Prostate gland (tissue), 2 donors: ENCODE measurements around the gene RYR3. TPM values are rescaled to one million over a fixed set of nuclear protein-coding genes. Genes with fewer than 3 reads are reported as not detected.

ENCODE experiments used
- DNase-seq: peaks from one replicate; pipeline ENCODE4 v3.0.0-alpha.2; 2019; ENCODE audit warnings: low spot score
- H3K27ac ChIP-seq, 2 donors: fragments of 200-600 bp; sonication (generic); 2 replicates each; pipeline ENCODE4 v1.5.1; 2017 to 2019
- H3K27me3 ChIP-seq: fragments of 200-600 bp; sonication (generic); replicated peaks from 2 replicates; pipeline ENCODE4 v1.5.1; 2019; ENCODE audit not compliant: insufficient read depth
- H3K36me3 ChIP-seq, 2 donors: fragments of 200-600 bp; sonication (generic); 1 replicate in 1 of 2; 2 replicates in 1 of 2; pipeline versions ENCODE4 v1.5.1 to v1.8.1; 2017 to 2019
- H3K4me1 ChIP-seq: fragments of 200-600 bp; sonication (generic); replicated peaks from 2 replicates; pipeline ENCODE4 v1.5.1; 2019
- H3K4me3 ChIP-seq, 2 donors: fragments of 200-600 bp; sonication (generic); 2 replicates each; pipeline ENCODE4 v1.5.1; 2017 to 2019
- H3K9me3 ChIP-seq: fragments of 200-600 bp; sonication (generic); 2 replicates; pipeline ENCODE4 v1.5.1; 2017
- POLR2A ChIP-seq: fragments of 450-650 bp; IDR thresholded peaks from one replicate; pipeline ENCODE4 v1.6.1; 2016; ENCODE audit warnings: antibody characterized with exemption, mild to moderate bottlenecking
- POLR2AphosphoS5 ChIP-seq: sonication (generic); formaldehyde crosslinking; IDR thresholded peaks from one replicate; pipeline ENCODE4 v1.6.1; 2017; ENCODE audit warnings: antibody characterized with exemption
- WGBS: methylation state at CpG from one replicate; pipeline ENCODE4 v1.1.5; 2018; 5-methylcytosine and 5-hydroxymethylcytosine counted together
- intact Hi-C: fragments of 100-400 bp; cut with DNase I; formaldehyde crosslinking; loops from one replicate; pipeline ENCODE4 v1.14.2; 2022
- total RNA-seq, 2 donors: library from RNA; depleted of rRNA; stranded (reverse); fragments of >200 nt; gene quantifications; one replicate each; pipeline ENCODE4 v1.1.0, GENCODE V29; 2016
- TF ChIP-seq, protein P1 (sequence below), 4 experiments: fragments of 200-600 bp in 2 of 4; fragments of 450-650 bp in 2 of 4; sonication (generic) in 2 of 4; IDR thresholded peaks; 1 replicate in 3 of 4; 2 replicates in 1 of 4; pipeline ENCODE4 v1.5.1; 2016 to 2019; ENCODE audit warnings: antibody characterized with exemption in 4 of 4, mild to moderate bottlenecking in 2 of 4, moderate library complexity in 2 of 4

Gene RYR3
- total RNA-seq, 2 donors from 2014 or later = 0.41 to 2.3 TPM

DNA sequence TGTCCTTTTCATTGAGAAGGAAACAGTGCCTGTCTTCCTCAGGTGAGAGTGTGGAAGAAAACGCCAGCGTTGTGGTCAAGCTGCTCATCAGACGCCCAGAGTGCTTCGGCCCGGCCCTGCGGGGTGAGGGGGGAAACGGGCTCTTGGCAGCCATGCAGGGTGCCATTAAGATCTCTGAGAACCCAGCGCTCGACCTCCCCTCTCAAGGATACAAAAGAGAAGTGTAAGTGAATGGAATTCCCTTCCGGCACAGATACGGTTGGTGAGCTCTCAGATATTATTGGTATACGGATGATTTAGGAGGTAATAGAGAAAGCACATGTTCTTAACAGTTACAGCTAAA, 411.9 kb downstream of the RYR3 start:
- no peaks in the 10 kb centered on the region for H3K27me3 ChIP-seq
- 93% methylated on average over 12 of the region's 12 CpGs for WGBS
- no peaks in the 10 kb centered on the region for H3K4me1 ChIP-seq
- DNase-seq = no peak
- TF ChIP-seq POLR2AphosphoS5 = no peak
- no peak for TF ChIP-seq POLR2A
- TF ChIP-seq, protein P1, sequence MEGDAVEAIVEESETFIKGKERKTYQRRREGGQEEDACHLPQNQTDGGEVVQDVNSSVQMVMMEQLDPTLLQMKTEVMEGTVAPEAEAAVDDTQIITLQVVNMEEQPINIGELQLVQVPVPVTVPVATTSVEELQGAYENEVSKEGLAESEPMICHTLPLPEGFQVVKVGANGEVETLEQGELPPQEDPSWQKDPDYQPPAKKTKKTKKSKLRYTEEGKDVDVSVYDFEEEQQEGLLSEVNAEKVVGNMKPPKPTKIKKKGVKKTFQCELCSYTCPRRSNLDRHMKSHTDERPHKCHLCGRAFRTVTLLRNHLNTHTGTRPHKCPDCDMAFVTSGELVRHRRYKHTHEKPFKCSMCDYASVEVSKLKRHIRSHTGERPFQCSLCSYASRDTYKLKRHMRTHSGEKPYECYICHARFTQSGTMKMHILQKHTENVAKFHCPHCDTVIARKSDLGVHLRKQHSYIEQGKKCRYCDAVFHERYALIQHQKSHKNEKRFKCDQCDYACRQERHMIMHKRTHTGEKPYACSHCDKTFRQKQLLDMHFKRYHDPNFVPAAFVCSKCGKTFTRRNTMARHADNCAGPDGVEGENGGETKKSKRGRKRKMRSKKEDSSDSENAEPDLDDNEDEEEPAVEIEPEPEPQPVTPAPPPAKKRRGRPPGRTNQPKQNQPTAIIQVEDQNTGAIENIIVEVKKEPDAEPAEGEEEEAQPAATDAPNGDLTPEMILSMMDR (IDR thresholded peaks at IDR 0.05) = no peak
- H3K9me3 ChIP-seq = no peaks in the 10 kb centered on the region
- no peak overlapping the region for H3K27ac ChIP-seq
- H3K36me3 ChIP-seq = no peaks in the 10 kb centered on the region
- intact Hi-C loops = no loop called here
- no peak overlapping the region for H3K4me3 ChIP-seq

DNA sequence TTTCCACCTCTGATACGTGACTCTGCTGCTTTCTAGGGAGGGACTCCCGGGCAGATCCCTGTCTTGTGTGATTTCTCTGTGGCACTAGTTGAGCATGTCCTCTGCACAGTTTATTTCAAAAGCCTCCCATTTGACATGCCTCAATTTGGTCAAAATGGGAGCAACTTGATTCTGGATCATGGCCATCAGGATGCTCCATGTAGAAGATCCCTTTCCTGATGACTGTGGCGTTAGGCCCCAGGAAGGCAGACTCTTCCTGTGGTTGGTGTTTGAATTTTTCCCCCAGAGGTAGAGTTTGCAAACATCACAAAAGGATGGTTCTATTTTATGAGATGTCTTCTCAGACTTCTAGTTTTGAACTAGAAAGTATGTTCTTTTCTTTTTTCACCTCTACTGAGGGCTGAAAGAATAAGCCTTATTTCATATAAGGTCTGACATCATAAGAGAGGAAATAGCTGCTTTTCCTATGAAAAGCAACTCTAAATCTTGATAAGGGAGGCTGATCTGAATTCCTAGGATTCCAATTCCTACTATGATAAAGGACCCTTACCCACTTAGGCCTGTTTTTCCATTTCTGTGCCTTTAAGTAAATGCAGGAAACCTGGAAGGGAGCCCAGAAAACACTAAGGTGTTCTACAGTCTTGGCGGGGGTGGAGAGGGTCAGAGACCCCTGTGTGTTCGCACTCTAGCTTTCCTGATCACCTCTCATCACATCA, 413.7 kb downstream of the RYR3 start:
- WGBS = 75% methylated on average over 5 of the region's 5 CpGs
- intact Hi-C loops = no loop called here
- DNase-seq = no peak
- H3K4me1 ChIP-seq = no peaks in the 10 kb centered on the region
- TF ChIP-seq POLR2A = no peak
- TF ChIP-seq POLR2AphosphoS5 = no peak
- TF ChIP-seq, protein P1 (IDR thresholded peaks at IDR 0.05) = no peak
- no peaks in the 10 kb centered on the region for H3K27me3 ChIP-seq
- no peaks in the 10 kb centered on the region for H3K36me3 ChIP-seq
- no peak overlapping the region for H3K4me3 ChIP-seq
- H3K9me3 ChIP-seq = no peaks in the 10 kb centered on the region
- H3K27ac ChIP-seq = no peak overlapping the region

DNA sequence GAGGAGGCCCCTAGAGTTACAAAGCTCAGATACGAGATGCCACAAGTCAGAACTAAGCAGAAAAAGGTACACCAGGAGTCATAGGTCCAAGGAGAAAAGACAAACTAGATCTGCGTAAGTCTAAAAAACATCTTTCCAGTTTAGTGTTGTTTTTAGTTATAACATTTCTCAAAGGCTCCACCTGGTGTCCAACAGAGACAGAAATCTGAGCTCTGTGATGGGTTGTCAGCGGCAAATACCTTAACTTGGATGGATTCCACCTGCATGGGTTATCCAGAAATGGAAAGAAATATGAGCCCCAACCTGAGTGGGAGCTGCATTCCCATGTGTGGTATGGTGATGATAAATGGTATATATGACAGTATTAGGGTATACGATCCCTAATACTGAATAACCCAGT, 418.9 kb downstream of the RYR3 start:
- no peak for DNase-seq
- intact Hi-C loops = loop anchor here (10.0 kb wide), 1 partner anchor 235 kb away; the partner anchor contains the start of gene CHRM5
- no peaks in the 10 kb centered on the region for H3K36me3 ChIP-seq
- WGBS = 63% methylated on average over 4 of the region's 4 CpGs
- H3K9me3 ChIP-seq = no peaks in the 10 kb centered on the region
- TF ChIP-seq POLR2AphosphoS5 = no peak
- TF ChIP-seq, protein P1 (IDR thresholded peaks at IDR 0.05) = peak in 1 of 4 experiments; percentile 15
- no peaks in the 10 kb centered on the region for H3K4me1 ChIP-seq
- no peak overlapping the region for H3K27ac ChIP-seq
- H3K4me3 ChIP-seq = no peak overlapping the region
- no peaks in the 10 kb centered on the region for H3K27me3 ChIP-seq

DNA sequence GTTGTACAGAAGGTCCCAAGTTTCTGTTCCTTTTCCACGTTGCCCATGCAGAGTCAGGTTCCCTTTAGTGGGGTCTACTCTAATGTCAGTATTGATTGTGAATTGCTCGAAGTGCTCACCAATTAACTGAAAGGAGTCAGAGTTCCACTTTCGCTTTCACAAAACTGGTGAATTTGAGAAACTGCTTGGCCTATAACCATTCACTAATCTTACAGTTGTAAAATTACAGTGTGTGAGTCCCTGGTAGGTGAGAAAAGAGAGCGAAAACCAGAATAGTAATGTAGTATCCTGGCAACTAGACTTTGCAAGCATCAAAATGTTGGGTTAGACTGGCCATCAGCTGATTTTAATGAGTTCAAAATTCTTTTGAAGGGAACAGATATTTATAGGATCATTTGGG, 420.0 kb downstream of the RYR3 start:
- TF ChIP-seq POLR2AphosphoS5 (no peak), POLR2A (no peak)
- TF ChIP-seq, protein P1 (IDR thresholded peaks at IDR 0.05) = no peak
- DNase-seq = no peak
- Histone ChIP-seq H3K4me1 (no peaks in the 10 kb centered on the region), H3K27me3 (no peaks in the 10 kb centered on the region), H3K4me3 (no peak overlapping the region), H3K36me3 (no peaks in the 10 kb centered on the region), H3K9me3 (no peaks in the 10 kb centered on the region), H3K27ac (no peak overlapping the region)
- intact Hi-C loops = loop anchor here (10.0 kb wide), 1 partner anchor 234 kb away; the partner anchor contains the start of gene CHRM5
- 69% methylated on average over 4 of the region's 4 CpGs for WGBS

DNA sequence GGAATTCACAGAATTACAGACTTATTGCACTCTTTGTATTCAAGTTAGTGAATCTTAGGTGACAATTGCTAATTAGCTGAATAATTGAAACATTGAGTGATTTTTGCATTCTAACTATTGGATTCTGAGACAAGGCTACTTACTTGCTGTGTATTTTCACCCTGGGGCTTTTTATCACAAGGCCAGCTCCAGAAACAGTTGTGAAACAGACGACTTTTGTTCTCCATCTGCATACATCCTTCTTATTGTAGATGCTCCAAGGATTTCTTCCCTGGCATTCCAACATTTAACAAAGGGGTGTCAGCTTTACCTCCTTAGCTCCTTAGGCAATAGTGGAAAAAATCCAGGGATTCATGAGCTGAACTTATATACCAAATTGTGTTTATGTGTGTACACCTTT, 424.4 kb downstream of the RYR3 start:
- no peak overlapping the region for H3K27ac ChIP-seq
- H3K4me3 ChIP-seq = no peak overlapping the region
- intact Hi-C loops = loop anchor here (10.0 kb wide), 1 partner anchor 230 kb away; the partner anchor contains the start of gene CHRM5
- no peak for DNase-seq
- TF ChIP-seq POLR2A (no peak), POLR2AphosphoS5 (no peak)
- TF ChIP-seq, protein P1 (IDR thresholded peaks at IDR 0.05) = no peak
- H3K27me3 ChIP-seq = no peaks in the 10 kb centered on the region
- no peaks in the 10 kb centered on the region for H3K9me3 ChIP-seq
- H3K4me1 ChIP-seq = no peaks in the 10 kb centered on the region
- no peaks in the 10 kb centered on the region for H3K36me3 ChIP-seq
- 33% methylated on average over 1 of the region's 1 CpG for WGBS
